UCSD-AML1 (cell line): ENCODE measurements around the gene TUBA1B.
"Not testable (repeated sequence)": the region's sequence is repeated elsewhere in the genome, so short reads cannot be mapped to it uniquely, and the experiment has no call there.

Experiments
- DNase-seq: peaks from one replicate; lab custom pipeline; 2025; ENCODE audit not compliant: unreplicated experiment; lab: John Stamatoyannopoulos, UW

TUBA1B gene

GRCh38 chr12:49131051-49131893, at the start of gene TUBA1B:
TUBA1B (minus strand) TSS chr12:49131395; CDS start chr12:49131300, 95 bp downstream.
- peak; percentile 94 for DNase-seq

GRCh38 chr12:49174218-49174617, 43.0 kb upstream of the TUBA1B start:
- no peak for DNase-seq

- no peak for DNase-seq
Measured at GRCh38 chr12:49170924-49171323, 39.7 kb upstream of the TUBA1B start.

- DNase-seq, result no peak
Measured at GRCh38 chr12:49165114-49165513, 33.9 kb upstream of the TUBA1B start.

GRCh38 chr12:49161901-49162300, 30.7 kb upstream of the TUBA1B start:
- not testable (repeated sequence) for DNase-seq

- no peak for DNase-seq
Measured at GRCh38 chr12:49161092-49161795, 30.0 kb upstream of the TUBA1B start.

- DNase-seq, result no peak
Measured at GRCh38 chr12:49160399-49160798, 29.2 kb upstream of the TUBA1B start.

- DNase-seq, result no peak
Measured at GRCh38 chr12:49154221-49154620, 23.0 kb upstream of the TUBA1B start.

- no peak for DNase-seq
Measured at GRCh38 chr12:49147384-49147783, 16.2 kb upstream of the TUBA1B start.

GRCh38 chr12:49146406-49146805, 15.2 kb upstream of the TUBA1B start:
- no peak for DNase-seq

GRCh38 chr12:49144384-49144783, 13.2 kb upstream of the TUBA1B start:
- no peak for DNase-seq

- no peak for DNase-seq
Measured at GRCh38 chr12:49138999-49139398, 7.8 kb upstream of the TUBA1B start.

- no peak for DNase-seq
Measured at GRCh38 chr12:49138587-49138986, 7.4 kb upstream of the TUBA1B start.

GRCh38 chr12:49137476-49137875, 6.3 kb upstream of the TUBA1B start:
- DNase-seq, result no peak

- DNase-seq, result not testable (repeated sequence)
Measured at GRCh38 chr12:49136997-49137396, 5.8 kb upstream of the TUBA1B start.

GRCh38 chr12:49133590-49133989, 2.4 kb upstream of the TUBA1B start:
- DNase-seq, result no peak

GRCh38 chr12:49133014-49133413, 1.8 kb upstream of the TUBA1B start:
- no peak for DNase-seq

GRCh38 chr12:49131894-49132461, 783 bp upstream of the TUBA1B start:
- DNase-seq, result no peak

- peak; percentile 93 for DNase-seq
Measured at GRCh38 chr12:49130151-49131050, 794 bp downstream of the TUBA1B start.

GRCh38 chr12:49129332-49130150, 1.7 kb downstream of the TUBA1B start:
- DNase-seq, result no peak
